Stimulated activated CD4-positive, alpha-beta T cell treated with anti-CD3 and anti-CD28 coated beads, Interleukin-4, amount 100 ng/mL, for 24 hours (primary cell): ENCODE results near the gene TTR.

Experiments used
- DNase-seq: peaks from one replicate; pipeline ENCODE4 v3.0.0-alpha.2; 2020

The TTR gene

GRCh38 chr18:31581498-31582197, 10.0 kb upstream of the TTR start:
- DNase-seq = no peak

- DNase-seq = no peak
These were observed 8.4 kb upstream of the TTR start for GRCh38 chr18:31583185-31583854.

- no peak for DNase-seq
These were observed 5.7 kb upstream of the TTR start for GRCh38 chr18:31585991-31586390.

- no peak for DNase-seq
These were observed 5.1 kb upstream of the TTR start for GRCh38 chr18:31586616-31587015.

GRCh38 chr18:31587529-31587928, 4.1 kb upstream of the TTR start:
- no peak for DNase-seq

- DNase-seq = no peak
These were observed 1.1 kb upstream of the TTR start for GRCh38 chr18:31590570-31590969.

GRCh38 chr18:31591113-31591512, 564 bp upstream of the TTR start:
- DNase-seq = no peak

- no peak for DNase-seq
These were observed 955 bp downstream of the TTR start for GRCh38 chr18:31592506-31593157.

- DNase-seq = no peak
These were observed 3.6 kb downstream of the TTR start for GRCh38 chr18:31595121-31595771.

GRCh38 chr18:31596081-31596872, 4.6 kb downstream of the TTR start:
- no peak for DNase-seq

- DNase-seq = no peak
These were observed 6.5 kb downstream of the TTR start for GRCh38 chr18:31598021-31598805.

GRCh38 chr18:31603315-31603714, 11.6 kb downstream of the TTR start:
- DNase-seq = no peak

- no peak for DNase-seq
These were observed 14.6 kb downstream of the TTR start for GRCh38 chr18:31606265-31606664.

- DNase-seq = no peak
These were observed 15.7 kb downstream of the TTR start for GRCh38 chr18:31607384-31607783.

- DNase-seq = no peak
These were observed 18.2 kb downstream of the TTR start for GRCh38 chr18:31609886-31610285.

- DNase-seq = no peak
These were observed 18.9 kb downstream of the TTR start for GRCh38 chr18:31610286-31611205.

GRCh38 chr18:31611511-31611910, 19.8 kb downstream of the TTR start:
- DNase-seq = no peak

GRCh38 chr18:31612124-31612523, 20.4 kb downstream of the TTR start:
- no peak for DNase-seq

GRCh38 chr18:31614044-31614443, 22.4 kb downstream of the TTR start:
- DNase-seq = no peak

- DNase-seq = no peak
These were observed 24.9 kb downstream of the TTR start for GRCh38 chr18:31616586-31616985.
